GM12878 (cell line): ENCODE results near the gene ADAMTS14. TPM values are rescaled to one million over a fixed set of nuclear protein-coding genes. Genes with fewer than 3 reads are reported as not detected.

Source experiments
- ATAC-seq: fragments of 200-7000 bp; cut with Tn5 transposase; 3 replicates; pipeline ENCODE4 v1.9.1; 2020; ENCODE audit warnings: mild to moderate bottlenecking, moderate library complexity
- BruUV-seq: library from RNA; stranded (reverse); fragments of 400-500 nt; replicated peaks from 2 replicates; lab custom pipeline; 2021; lab: Mats Ljungman, UMichigan
- CTCF ChIA-PET: fragments of 300-600 bp; sonication (Branson Sonifier 250); formaldehyde crosslinking; extraction: SDS; loops from one replicate; lab custom pipeline; 2021; ENCODE audit warnings: inconsistent platforms; lab: Yijun Ruan, JAX
- POLR2A ChIA-PET: fragments of 350-600 bp; formaldehyde crosslinking; extraction: SDS; loops from one replicate; lab custom pipeline; 2021; ENCODE audit warnings: inconsistent platforms; lab: Charles Lee
- RAD21 ChIA-PET: fragments of 300-600 bp; sonication (Branson Sonifier 250); formaldehyde crosslinking; loops from one replicate; lab custom pipeline; 2023; ENCODE audit warnings: antibody characterized with exemption; ENCODE audit not compliant: unreplicated experiment; lab: Charles Lee
- SMC1A ChIA-PET: fragments of 300-600 bp; sonication (Branson Sonifier 250); formaldehyde crosslinking; loops from one replicate; lab custom pipeline; 2023; ENCODE audit not compliant: unreplicated experiment, uncharacterized antibody; lab: Charles Lee
- DNase-seq: peaks from one replicate; pipeline ENCODE4 v3.0.0-alpha.2; 2011; ENCODE audit warnings: low read depth, low spot score
- FAIRE-seq: peaks from 3 replicates; lab custom pipeline; 2011; peaks lifted over from hg19 to GRCh38; lab: Jason Lieb, UNC
- H2AFZ ChIP-seq: 2 replicates; pipeline ENCODE4 v1.6.0; 2011; ENCODE audit warnings: low read depth, low read length, control low read depth; ENCODE audit not compliant: control insufficient read depth
- H3K27ac ChIP-seq: 2 replicates; pipeline ENCODE4 v1.5.1; 2011; ENCODE audit warnings: control low read depth; ENCODE audit not compliant: control insufficient read depth, insufficient read depth
- H3K27me3 ChIP-seq, 2 experiments: replicated peaks in 1 of 2; 2 replicates each; pipeline versions ENCODE4 v1.6.0 to v1.6.1; 2011; ENCODE audit warnings: low read length in 1 of 2; ENCODE audit not compliant: control insufficient read depth in 2 of 2, insufficient read depth in 2 of 2
- H3K36me3 ChIP-seq, 2 experiments: 2 replicates each; pipeline ENCODE4 v1.5.1; 2011; ENCODE audit warnings: low read length in 1 of 2; ENCODE audit not compliant: control insufficient read depth in 2 of 2, insufficient read depth in 2 of 2
- H3K4me1 ChIP-seq: 2 replicates; pipeline ENCODE4 v1.6.1; 2011; ENCODE audit warnings: mild to moderate bottlenecking, low read length, moderate library complexity, mixed read lengths; ENCODE audit not compliant: control insufficient read depth, insufficient read depth
- H3K4me2 ChIP-seq: 2 replicates; pipeline ENCODE4 v1.6.0; 2011; ENCODE audit warnings: control low read depth; ENCODE audit not compliant: control insufficient read depth, insufficient read depth
- H3K4me3 ChIP-seq: fragments of 200-600 bp; sonication (generic); 2 replicates; pipeline ENCODE4 v1.5.1; 2016
- H3K79me2 ChIP-seq: 2 replicates; pipeline ENCODE4 v1.6.0; 2011; ENCODE audit warnings: low read length; ENCODE audit not compliant: control insufficient read depth, insufficient read depth
- H3K9ac ChIP-seq: 2 replicates; pipeline ENCODE4 v1.8.0; 2011; ENCODE audit warnings: low read length, control low read depth, mixed read lengths; ENCODE audit not compliant: control insufficient read depth, insufficient read depth
- H3K9me3 ChIP-seq: replicated peaks from 3 replicates; pipeline ENCODE4 v1.5.1; 2011; ENCODE audit warnings: mild to moderate bottlenecking, low read length; ENCODE audit not compliant: control insufficient read depth, insufficient read depth
- H4K20me1 ChIP-seq: 2 replicates; pipeline ENCODE4 v1.6.0; 2011; ENCODE audit not compliant: control insufficient read depth, insufficient read depth
- ASH2L ChIP-seq: fragments of 300-600, 200-600 bp; sonication (generic); IDR thresholded peaks from 2 replicates; pipeline ENCODE4 v1.6.1; 2017; ENCODE audit warnings: low read depth, mild to moderate bottlenecking, borderline replicate concordance
- ATF7 ChIP-seq: fragments of 450-650 bp; IDR thresholded peaks from 2 replicates; pipeline ENCODE4 v1.6.1; 2016; ENCODE audit warnings: low read depth, mild to moderate bottlenecking
- BMI1 ChIP-seq: fragments of 450-650 bp; IDR thresholded peaks from 2 replicates; pipeline ENCODE4 v1.6.1; 2016; ENCODE audit warnings: mild to moderate bottlenecking, moderate library complexity, borderline replicate concordance
- CHD4 ChIP-seq: fragments of 200-600 bp; sonication (generic); IDR thresholded peaks from 2 replicates; pipeline ENCODE4 v1.6.1; 2016; ENCODE audit warnings: mild to moderate bottlenecking
- CREM ChIP-seq: IDR thresholded peaks from 2 replicates; pipeline ENCODE4 v1.6.1; 2014; ENCODE audit warnings: antibody characterized with exemption, low read depth
- IKZF1 ChIP-seq: fragments of 450-650 bp; conservative IDR thresholded peaks from 2 replicates; pipeline ENCODE4 v1.6.1; 2017; ENCODE audit warnings: antibody characterized with exemption, mild to moderate bottlenecking
- MXI1 ChIP-seq: fragments of 150-350 bp; IDR thresholded peaks from 2 replicates; pipeline ENCODE4 v1.6.1; 2011; ENCODE audit warnings: low read depth, mild to moderate bottlenecking, inconsistent platforms, low read length, improper control_type of control experiment
- MYC ChIP-seq: IDR thresholded peaks from 2 replicates; pipeline ENCODE4 v1.6.1; 2011; ENCODE audit warnings: mild to moderate bottlenecking, low read length, moderate library complexity, inconsistent platforms; ENCODE audit not compliant: insufficient read depth, insufficient replicate concordance, insufficient read length, severe bottlenecking
- NKRF ChIP-seq: fragments of 450-650 bp; conservative IDR thresholded peaks from 2 replicates; pipeline ENCODE4 v1.6.1; 2017; ENCODE audit warnings: mild to moderate bottlenecking, moderate library complexity
- POLR2A ChIP-seq: IDR thresholded peaks from 2 replicates; pipeline ENCODE4 v1.6.1; 2011; ENCODE audit warnings: low read depth, mild to moderate bottlenecking, low read length
- POLR2AphosphoS2 ChIP-seq: IDR thresholded peaks from 2 replicates; pipeline ENCODE4 v1.6.1; 2011; ENCODE audit warnings: low read depth, mild to moderate bottlenecking, low read length, improper control_type of control experiment, moderate library complexity
- RBBP5 ChIP-seq: fragments of 200-600 bp; sonication (generic); conservative IDR thresholded peaks from 2 replicates; pipeline ENCODE4 v1.6.1; 2016
- ZNF622 ChIP-seq: fragments of 450-650 bp; IDR thresholded peaks from 2 replicates; pipeline ENCODE4 v1.6.1; 2017; ENCODE audit warnings: mild to moderate bottlenecking, inconsistent platforms
- ZSCAN29 ChIP-seq: fragments of 450-650 bp; IDR thresholded peaks from 2 replicates; pipeline ENCODE4 v1.6.1; 2017; ENCODE audit warnings: mild to moderate bottlenecking, moderate library complexity
- WGBS: methylation state at CpG from one replicate; pipeline ENCODE4 v1.1.6; 2016; ENCODE audit warnings: low lambda C conversion rate; ENCODE audit not compliant: insufficient replicate concordance, insufficient coverage; ENCODE audit errors: missing lambda C conversion rate; 5-methylcytosine and 5-hydroxymethylcytosine counted together
- in situ Hi-C: fragments of 300-500 bp; cut with MboI; formaldehyde crosslinking; loops from 9 replicates; pipeline ENCODE4 v1.14.3; 2018; ENCODE audit warnings: mixed read lengths
- intact Hi-C: fragments of 100-400 bp; cut with micrococcal nuclease; formaldehyde crosslinking; loops from one replicate; pipeline ENCODE4 v1.14.2; 2022; ENCODE audit not compliant: unreplicated experiment
- polyA plus RNA-seq, 11 experiments: library from polyadenylated mRNA; depleted of rRNA in 4 of 11; unstranded in 6 of 11; stranded (reverse) in 5 of 11; fragments of >200 nt; fragmentation: Nextera tagmentation in 4 of 11; fragmentation: Illumina TruSeq in 1 of 11; extraction: Ambion mirVana in 4 of 11; extraction: Trizol in 1 of 11; gene quantifications; 1 replicate in 1 of 11; 2 replicates in 10 of 11; pipeline versions ENCODE4 v1.2.1 to v1.2.3, GENCODE V29; 2011 to 2016; ENCODE audit warnings: inconsistent platforms in 2 of 11, missing spikeins in 2 of 11, low read depth in 1 of 11
- total RNA-seq, 4 experiments: library from RNA; depleted of rRNA in 3 of 4; stranded (reverse); fragments of >200 nt in 3 of 4; fragmentation: Illumina TruSeq in 1 of 4; extraction: Trizol in 1 of 4; gene quantifications; 2 replicates each; pipeline versions ENCODE4 v1.2.1 to v1.2.3, GENCODE V29; 2013 to 2021
- TF ChIP-seq, protein P1 (sequence below): fragments of 450-650 bp; IDR thresholded peaks from 2 replicates; pipeline ENCODE4 v1.6.1; 2017; ENCODE audit warnings: borderline replicate concordance
- TF ChIP-seq, protein P2 (sequence below): IDR thresholded peaks from 2 replicates; pipeline ENCODE4 v1.6.1; 2011; ENCODE audit warnings: borderline replicate concordance, low read depth, mild to moderate bottlenecking, moderate library complexity, low read length; ENCODE audit not compliant: insufficient read depth, poor library complexity, severe bottlenecking

The ADAMTS14 gene
- total and polyA plus RNA-seq, 10 of the 15 experiments (the other 5 are each of a cell fraction or from before 2014, with no cell fraction given), result 0.03 to 0.05 TPM; not detected in 8

DNA sequence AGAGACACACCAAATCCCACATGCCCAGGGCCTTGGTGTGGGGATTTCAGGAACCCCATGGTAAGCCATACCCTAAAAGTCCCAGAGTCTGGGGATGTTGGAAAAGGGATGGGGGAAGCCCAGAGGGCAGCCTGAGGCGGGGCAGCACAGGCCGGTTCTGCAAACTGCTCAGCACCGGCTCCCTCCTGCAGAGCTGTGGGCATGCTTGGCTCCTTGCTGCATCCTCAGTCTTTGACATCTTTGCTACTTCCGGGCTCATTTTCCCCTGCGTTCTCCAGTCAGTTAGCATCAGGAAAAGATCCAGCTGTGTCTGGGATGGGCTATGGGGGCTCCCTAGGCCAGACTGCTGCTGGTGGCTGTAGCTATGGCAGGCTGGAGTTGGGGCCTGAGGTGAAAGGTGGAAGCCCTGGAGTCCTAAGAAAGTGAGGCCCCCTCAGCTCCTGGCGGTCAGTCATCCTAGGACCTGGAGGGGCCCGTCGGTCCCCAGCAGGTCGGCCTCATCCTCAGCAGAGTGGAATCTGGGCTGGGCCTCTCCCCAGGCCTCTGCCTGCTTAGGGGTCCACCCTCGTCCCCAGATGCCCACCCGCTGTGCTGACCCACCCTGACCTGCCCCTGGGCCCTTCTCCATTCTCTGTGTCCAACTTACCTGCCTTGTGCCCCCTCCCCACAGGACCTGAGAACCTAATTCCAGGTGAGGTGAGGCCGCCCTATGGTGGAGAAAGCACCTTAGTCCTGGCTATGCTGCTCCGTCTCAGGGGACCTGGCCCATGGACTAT lies 103.6 kb downstream of the ADAMTS14 start:
- FAIRE-seq, result no peak
- no TSS peak for BruUV-seq
- H3K9ac ChIP-seq, result no peak overlapping the region

DNA sequence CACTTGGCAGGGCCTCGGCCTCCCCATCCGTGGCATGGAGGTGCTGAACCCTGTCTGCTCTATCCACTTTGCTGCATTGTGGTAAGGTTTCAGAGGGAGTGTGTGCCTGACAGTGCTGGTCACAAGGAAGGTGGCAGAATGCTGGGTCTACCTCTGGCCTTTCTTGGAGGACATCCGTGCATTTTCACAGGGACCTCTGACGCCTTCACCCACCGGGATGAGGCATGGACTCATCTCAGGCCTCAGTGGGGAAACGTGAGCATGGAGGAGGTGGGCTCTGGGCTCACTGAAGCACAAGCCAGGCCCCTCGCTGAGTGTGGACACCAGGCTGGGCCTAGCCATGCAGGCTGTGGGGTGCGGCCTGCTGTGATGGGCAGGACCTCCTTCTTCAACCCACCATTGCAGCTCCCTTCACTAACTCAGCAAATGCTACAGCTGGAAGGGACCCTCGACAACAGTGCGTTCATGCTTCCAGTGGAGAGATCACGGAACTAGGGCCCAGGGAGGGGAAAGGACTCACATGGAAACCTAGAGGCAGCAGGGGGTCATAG lies 104.2 kb downstream of the ADAMTS14 start:
- H2AFZ ChIP-seq, result no peak overlapping the region
- no peak overlapping the region for H3K4me3 ChIP-seq
- no peak for FAIRE-seq
- H3K4me2 ChIP-seq, result no peak overlapping the region
- SMC1A ChIA-PET, result no interaction called here
- no peaks in the 10 kb centered on the region for H4K20me1 ChIP-seq
- ATAC-seq, result no peak
- POLR2A ChIA-PET, result no interaction called here
- BruUV-seq, result no TSS peak
- no peaks in the 10 kb centered on the region for H3K36me3 ChIP-seq
- H3K79me2 ChIP-seq, result no peaks in the 10 kb centered on the region
- RAD21 ChIA-PET, result no interaction called here
- no peak for DNase-seq
- no peak overlapping the region for H3K9ac ChIP-seq
- 18% methylated on average over 11 of the region's 11 CpGs for WGBS
- no peak overlapping the region for H3K27ac ChIP-seq
- no peaks in the 10 kb centered on the region for H3K9me3 ChIP-seq
- H3K4me1 ChIP-seq, result no peaks in the 10 kb centered on the region
- CTCF ChIA-PET, result no interaction called here
- H3K27me3 ChIP-seq, result no peaks in the 10 kb centered on the region; a peak in 1 of 4 replicates
- intact Hi-C loops (no loop called here), in situ Hi-C loops (no loop called here)
- TF ChIP-seq MYC (no peak), ASH2L (no peak), ZSCAN29 (no peak), POLR2A (no peak), MXI1 (no peak), NKRF (no peak), POLR2AphosphoS2 (no peak)
- TF ChIP-seq, protein P1, sequence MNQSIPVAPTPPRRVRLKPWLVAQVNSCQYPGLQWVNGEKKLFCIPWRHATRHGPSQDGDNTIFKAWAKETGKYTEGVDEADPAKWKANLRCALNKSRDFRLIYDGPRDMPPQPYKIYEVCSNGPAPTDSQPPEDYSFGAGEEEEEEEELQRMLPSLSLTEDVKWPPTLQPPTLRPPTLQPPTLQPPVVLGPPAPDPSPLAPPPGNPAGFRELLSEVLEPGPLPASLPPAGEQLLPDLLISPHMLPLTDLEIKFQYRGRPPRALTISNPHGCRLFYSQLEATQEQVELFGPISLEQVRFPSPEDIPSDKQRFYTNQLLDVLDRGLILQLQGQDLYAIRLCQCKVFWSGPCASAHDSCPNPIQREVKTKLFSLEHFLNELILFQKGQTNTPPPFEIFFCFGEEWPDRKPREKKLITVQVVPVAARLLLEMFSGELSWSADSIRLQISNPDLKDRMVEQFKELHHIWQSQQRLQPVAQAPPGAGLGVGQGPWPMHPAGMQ, result no peak

More for the DNA sequence above, 103.6 kb downstream of the ADAMTS14 start:
- DNase-seq (no peak), ATAC-seq (no peak)
- 39% methylated on average over 13 of the region's 13 CpGs for WGBS
- no peaks in the 10 kb centered on the region for H4K20me1 ChIP-seq
- no peak overlapping the region for H3K27ac ChIP-seq
- TF ChIP-seq RBBP5 (no peak), BMI1 (no peak), CHD4 (no peak), CREM (no peak), ZNF622 (no peak), ATF7 (no peak), IKZF1 (no peak)
- TF ChIP-seq, protein P2, sequence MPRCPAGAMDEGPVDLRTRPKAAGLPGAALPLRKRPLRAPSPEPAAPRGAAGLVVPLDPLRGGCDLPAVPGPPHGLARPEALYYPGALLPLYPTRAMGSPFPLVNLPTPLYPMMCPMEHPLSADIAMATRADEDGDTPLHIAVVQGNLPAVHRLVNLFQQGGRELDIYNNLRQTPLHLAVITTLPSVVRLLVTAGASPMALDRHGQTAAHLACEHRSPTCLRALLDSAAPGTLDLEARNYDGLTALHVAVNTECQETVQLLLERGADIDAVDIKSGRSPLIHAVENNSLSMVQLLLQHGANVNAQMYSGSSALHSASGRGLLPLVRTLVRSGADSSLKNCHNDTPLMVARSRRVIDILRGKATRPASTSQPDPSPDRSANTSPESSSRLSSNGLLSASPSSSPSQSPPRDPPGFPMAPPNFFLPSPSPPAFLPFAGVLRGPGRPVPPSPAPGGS, result no peak
- H3K4me1 ChIP-seq, result no peaks in the 10 kb centered on the region
- CTCF ChIA-PET, result no interaction called here
- in situ Hi-C loops (no loop called here), intact Hi-C loops (no loop called here)
- RAD21 ChIA-PET, result no interaction called here
- no peaks in the 10 kb centered on the region for H3K36me3 ChIP-seq
- no peaks in the 10 kb centered on the region; a peak in 1 of 4 replicates for H3K27me3 ChIP-seq
- H3K9me3 ChIP-seq, result no peaks in the 10 kb centered on the region
- H3K4me2 ChIP-seq, result no peak overlapping the region
- no peaks in the 10 kb centered on the region for H3K79me2 ChIP-seq
- SMC1A ChIA-PET, result no interaction called here
- no peak overlapping the region for H2AFZ ChIP-seq
- POLR2A ChIA-PET, result no interaction called here
- no peak overlapping the region for H3K4me3 ChIP-seq
